ENCODE results near the gene SIGLEC9.

Gene SIGLEC9

GRCh38 chr19:51173681-51174080 lies 49.0 kb downstream of the SIGLEC9 start:
- Histone ChIP-seq H3F3A (ENCODE audit: insufficient read depth, low read length) (no peaks in the 10 kb centered on the region), H3K4me3 (ENCODE audit: low read depth, low read length, poor library complexity, severe bottlenecking) (no peak overlapping the region), H4K20me1 (ENCODE audit: insufficient read depth, low read length) (no peaks in the 10 kb centered on the region), H3K9me3 (ENCODE audit: low read length) (no peaks in the 10 kb centered on the region), H3K27ac (ENCODE audit: low read depth, low read length, poor library complexity, severe bottlenecking) (no peak overlapping the region), H3K4me1 (ENCODE audit: insufficient read depth, low read length, severe bottlenecking) (no peaks in the 10 kb centered on the region), H3K9me2 (ENCODE audit: low read depth, low read length) (no peaks in the 10 kb centered on the region), H3K27me3 (ENCODE audit: insufficient read depth, low read length) (no peaks in the 10 kb centered on the region), H3K9ac (ENCODE audit: low read length) (no peak overlapping the region), H3K36me3 (ENCODE audit: insufficient read depth, low read length) (no peaks in the 10 kb centered on the region), H3K4me2 (ENCODE audit: low read length) (no peak overlapping the region), H3K79me2 (ENCODE audit: insufficient read depth, low read length) (no peaks in the 10 kb centered on the region), H2AFZ (ENCODE audit: low read length) (no peak overlapping the region)
- TF ChIP-seq CTCF (IDR thresholded peaks at IDR 0.05; ENCODE audit: low read length) (no peak), EZH2 (IDR thresholded peaks at IDR 0.05; ENCODE audit: borderline replicate concordance, low read length) (no peak)

- Histone ChIP-seq H3K36me3 (ENCODE audit: insufficient read depth, low read length) (no peaks in the 10 kb centered on the region), H2AFZ (ENCODE audit: low read length) (no peak overlapping the region), H4K20me1 (ENCODE audit: insufficient read depth, low read length) (no peaks in the 10 kb centered on the region), H3K9me3 (ENCODE audit: low read length) (no peaks in the 10 kb centered on the region), H3K4me1 (ENCODE audit: insufficient read depth, low read length, severe bottlenecking) (no peaks in the 10 kb centered on the region), H3F3A (ENCODE audit: insufficient read depth, low read length) (no peaks in the 10 kb centered on the region), H3K79me2 (ENCODE audit: insufficient read depth, low read length) (no peaks in the 10 kb centered on the region), H3K27ac (ENCODE audit: low read depth, low read length, poor library complexity, severe bottlenecking) (no peak overlapping the region), H3K4me3 (ENCODE audit: low read depth, low read length, poor library complexity, severe bottlenecking) (no peak overlapping the region), H3K27me3 (ENCODE audit: insufficient read depth, low read length) (no peaks in the 10 kb centered on the region), H3K9me2 (ENCODE audit: low read depth, low read length) (no peaks in the 10 kb centered on the region), H3K9ac (ENCODE audit: low read length) (no peak overlapping the region), H3K4me2 (ENCODE audit: low read length) (no peak overlapping the region)
- TF ChIP-seq CTCF (IDR thresholded peaks at IDR 0.05; ENCODE audit: low read length), result no peak
- TF ChIP-seq EZH2 (IDR thresholded peaks at IDR 0.05; ENCODE audit: borderline replicate concordance, low read length), result no peak
Measured at GRCh38 chr19:51179256-51179655, 54.5 kb downstream of the SIGLEC9 start.
